Esophagus (tissue), 2 donors: Measurements from ENCODE around the gene OASL. TPM values are rescaled to one million over a fixed set of nuclear protein-coding genes. Genes with fewer than 3 reads are reported as not detected.

Source experiments
- H3K27ac ChIP-seq, 2 donors: one replicate each; pipeline ENCODE4 v1.5.1; 2013; ENCODE audit warnings: low read depth in 2 of 2, mild to moderate bottlenecking in 2 of 2, inconsistent platforms in 1 of 2, low read length in 1 of 2, moderate library complexity in 1 of 2
- H3K27me3 ChIP-seq, 2 donors: one replicate each; pipeline ENCODE4 v1.6.1; 2013; ENCODE audit warnings: low read length in 2 of 2, control low read depth in 1 of 2, mild to moderate bottlenecking in 1 of 2; ENCODE audit not compliant: insufficient read depth in 2 of 2, control insufficient read depth in 1 of 2
- H3K36me3 ChIP-seq, 2 donors: one replicate each; pipeline ENCODE4 v1.6.1; 2013; ENCODE audit warnings: low read length in 1 of 2; ENCODE audit not compliant: control insufficient read depth in 2 of 2, insufficient read depth in 2 of 2
- H3K4me1 ChIP-seq, 2 donors: one replicate each; pipeline ENCODE4 v1.6.1; 2013; ENCODE audit warnings: low read length in 1 of 2; ENCODE audit not compliant: control insufficient read depth in 2 of 2, insufficient read depth in 2 of 2
- H3K4me3 ChIP-seq, 2 donors: one replicate each; pipeline ENCODE4 v1.5.1; 2013; ENCODE audit warnings: low read length in 2 of 2, mild to moderate bottlenecking in 2 of 2, low read depth in 1 of 2, moderate library complexity in 1 of 2
- H3K9me3 ChIP-seq, 2 donors: one replicate each; pipeline ENCODE4 v1.6.1; 2013; ENCODE audit warnings: mild to moderate bottlenecking in 2 of 2, low read depth in 1 of 2, low read length in 1 of 2, moderate library complexity in 1 of 2; ENCODE audit not compliant: control insufficient read depth in 2 of 2, insufficient read depth in 1 of 2
- WGBS, 2 donors: extraction: QIAGEN DNeasy Blood & Tissue Kit; methylation state at CpG; one replicate each; pipeline ENCODE4 v1.1.7; 2013; 5-methylcytosine and 5-hydroxymethylcytosine counted together
- polyA plus RNA-seq, 2 donors: library from polyadenylated mRNA; stranded (reverse); fragments of 200-250 nt; gene quantifications; one replicate each; pipeline ENCODE4 v1.2.3, GENCODE V29; 2013
- donor health status: healthy with polysubstance abuse.
- donor health status: Bipolar disorder and iron deficiency.

OASL gene
- polyA plus RNA-seq, 2 donors = 0.90 to 1.9 TPM

DNA sequence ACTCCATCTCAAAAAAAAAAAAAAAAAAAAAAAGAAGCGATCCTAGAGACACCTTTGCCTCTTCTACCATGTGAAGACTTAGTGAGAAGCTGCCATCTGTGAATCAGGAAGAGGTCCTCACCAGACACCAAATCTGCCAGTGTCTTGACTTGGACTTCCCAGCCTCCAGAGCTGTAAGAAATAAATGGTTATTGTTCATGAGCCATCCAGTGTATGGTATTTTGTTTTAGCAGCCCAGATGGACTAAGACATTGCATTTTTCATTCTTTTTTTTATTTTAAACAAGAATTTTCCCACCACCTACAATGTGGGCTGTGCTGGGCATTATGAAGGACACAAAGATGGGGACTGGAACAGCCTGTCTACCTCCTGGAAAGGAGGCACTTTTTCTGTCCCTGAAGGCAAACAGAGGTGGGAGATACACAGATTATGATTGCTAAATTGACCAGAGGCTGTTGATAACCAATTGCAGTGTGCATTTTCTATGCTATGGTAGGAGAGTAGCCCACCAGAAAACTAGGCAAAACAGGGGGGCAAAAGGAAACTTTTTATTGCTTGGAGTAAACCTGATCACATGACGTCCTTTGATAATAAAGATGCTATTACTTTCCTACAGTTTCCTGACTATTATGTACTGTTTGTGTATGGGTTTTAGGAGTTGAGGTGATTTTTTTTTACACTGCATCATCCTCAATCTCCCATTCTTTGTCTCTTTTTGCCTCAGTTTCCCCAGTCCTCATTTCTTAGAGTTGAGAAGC is 20.0 kb downstream of the OASL start:
- no peaks in the 10 kb centered on the region for H3K27me3 ChIP-seq
- peaks cover 2 to 6% of the 10 kb centered on the region in 2 donors for H3K4me1 ChIP-seq
- no peaks in the 10 kb centered on the region for H3K9me3 ChIP-seq
- no peaks in the 10 kb centered on the region for H3K36me3 ChIP-seq
- no peak overlapping the region for H3K4me3 ChIP-seq
- WGBS, 2 donors = 85 to 90% methylated on average over 1 to 2 of the region's 2 CpGs
- H3K27ac ChIP-seq = no peak overlapping the region

DNA sequence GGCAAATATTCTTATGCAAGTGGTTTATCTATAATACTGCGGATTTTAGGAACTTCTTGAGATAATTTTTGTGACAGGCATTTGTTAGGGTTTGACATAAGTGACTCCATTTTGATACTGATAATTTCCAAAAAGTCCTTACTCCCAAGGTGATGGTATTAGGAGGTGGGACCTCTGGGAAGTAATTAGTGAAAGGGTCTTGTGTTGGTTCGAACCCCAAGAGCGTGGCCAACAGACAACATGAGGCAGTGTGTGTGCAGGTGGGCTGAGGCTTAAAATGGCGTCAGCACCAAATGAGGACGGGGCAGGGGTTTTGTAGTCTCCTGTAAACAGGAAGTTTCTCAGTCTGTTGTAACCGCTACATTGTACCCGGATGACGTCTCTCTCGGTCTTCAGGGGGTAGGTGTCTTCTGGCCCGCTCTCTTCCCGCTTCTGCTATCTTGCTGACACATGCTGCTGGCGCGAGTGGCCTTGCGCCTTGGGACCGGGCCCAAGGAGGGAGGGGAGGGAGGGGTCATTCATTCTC is 21.0 kb downstream of the OASL start:
- WGBS, 2 donors = 89 to 92% methylated on average over 15 of the region's 15 CpGs
- H3K36me3 ChIP-seq = peaks cover 0 to 1% of the 10 kb centered on the region in 2 donors
- H3K4me3 ChIP-seq = no peak overlapping the region
- H3K9me3 ChIP-seq = no peaks in the 10 kb centered on the region
- peaks cover 2 to 6% of the 10 kb centered on the region in 2 donors for H3K4me1 ChIP-seq
- H3K27me3 ChIP-seq = no peaks in the 10 kb centered on the region
- no peak overlapping the region for H3K27ac ChIP-seq

DNA sequence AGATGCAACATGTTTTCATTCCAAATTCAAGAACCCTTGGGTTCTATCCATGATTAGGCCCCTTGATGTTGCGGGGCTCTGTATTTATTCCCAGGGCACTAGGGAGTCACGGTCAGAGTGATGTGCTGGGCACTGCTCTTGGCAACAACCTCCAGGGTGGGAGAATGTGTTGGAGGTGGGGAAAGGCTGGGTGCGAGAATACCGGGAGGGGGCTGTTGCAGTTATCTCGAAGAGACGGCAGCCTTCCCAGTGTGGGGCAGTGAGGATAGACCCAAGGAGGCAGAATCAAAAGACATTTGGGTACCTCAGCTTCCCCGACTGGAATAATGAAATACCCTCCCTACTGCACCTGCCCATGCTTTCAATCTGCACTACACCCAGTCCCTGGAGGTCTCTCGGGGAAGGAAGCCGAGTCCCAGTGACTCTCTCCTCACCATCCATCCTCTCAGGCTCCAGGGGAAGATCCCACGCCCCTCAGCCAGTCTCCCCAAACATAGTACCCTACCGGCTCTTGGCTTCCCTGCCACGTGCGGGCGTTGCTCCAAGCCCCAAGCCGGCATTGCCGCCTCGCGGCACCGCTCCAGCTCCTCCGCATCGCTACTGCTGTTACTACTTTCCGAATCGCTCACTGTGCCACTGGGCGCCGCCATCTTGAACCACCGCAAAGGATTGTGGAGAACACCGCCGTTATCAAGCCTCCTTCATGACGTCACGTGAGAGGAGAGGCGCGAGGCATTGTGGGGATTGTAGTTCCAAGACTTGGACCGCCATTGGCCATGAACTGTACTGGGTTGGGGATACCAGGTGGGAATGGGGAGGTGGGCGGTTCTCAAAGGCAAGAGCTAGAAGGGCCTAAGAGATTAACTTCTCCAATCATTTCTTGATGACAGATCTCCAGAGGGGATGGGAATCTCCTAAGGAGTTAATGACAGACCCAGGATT is 22.9 kb downstream of the OASL start, which contains the start of gene C12orf43:
TSS of gene C12orf43 (minus strand) at position 663 of the 942 bp plus-strand sequence. CDS start at position 650, 13 bp downstream.
- Histone ChIP-seq H3K27me3 (no peaks in the 10 kb centered on the region), H3K4me1 (peaks cover 2 to 6% of the 10 kb centered on the region in 2 donors), H3K36me3 (peaks cover 2 to 4% of the 10 kb centered on the region in 2 donors), H3K4me3 (peak within 1 kb of the TSS; percentile 90 to 95), H3K9me3 (no peaks in the 10 kb centered on the region), H3K27ac (peak within 1 kb of the TSS; percentile 85 to 88)
- 1 to 2% methylated on average over 34 of the region's 34 CpGs for WGBS, 2 donors

DNA sequence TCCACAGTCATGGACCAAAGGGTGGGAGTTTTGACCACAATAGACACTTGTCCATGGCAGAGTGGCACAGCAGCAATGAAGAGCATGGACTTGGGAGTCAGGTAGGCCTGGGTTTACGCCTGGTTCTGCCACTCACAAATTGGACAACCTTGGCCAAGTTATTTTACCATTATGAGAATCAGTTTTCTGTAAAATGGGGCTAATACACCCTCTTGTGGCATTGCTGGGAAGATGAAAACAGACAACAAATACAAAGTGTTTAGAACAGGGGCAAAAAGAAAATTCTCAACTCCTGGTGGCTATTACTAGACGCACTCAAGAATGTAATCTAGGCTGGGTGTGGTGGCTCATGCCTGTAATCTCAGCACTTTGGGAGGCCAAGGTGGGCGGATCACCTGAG is 25.3 kb downstream of the OASL start:
- no peak overlapping the region for H3K4me3 ChIP-seq
- 83 to 87% methylated on average over 3 of the region's 3 CpGs for WGBS, 2 donors

DNA sequence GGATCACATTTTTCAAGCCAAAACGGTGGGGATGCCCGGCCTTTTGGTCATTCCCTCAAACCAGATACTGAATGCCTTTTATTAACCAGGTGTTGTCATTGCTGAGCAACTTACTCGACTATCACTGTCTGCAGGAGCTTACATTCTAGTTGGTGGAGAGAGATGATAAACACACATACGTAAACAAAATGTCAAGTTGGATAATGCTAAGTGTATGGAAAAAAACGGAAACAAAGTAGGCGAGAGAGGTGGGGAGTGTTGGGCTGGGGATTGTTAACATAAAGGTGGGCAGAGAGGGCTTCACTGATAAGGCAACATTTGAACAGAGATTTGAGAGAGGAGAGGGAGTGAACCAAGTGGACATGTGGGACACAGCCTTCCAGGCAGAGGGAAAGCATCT is 27.2 kb downstream of the OASL start:
- Histone ChIP-seq H3K36me3 (peaks cover 11 to 13% of the 10 kb centered on the region in 2 donors), H3K27ac (no peak overlapping the region), H3K4me1 (peaks cover 2 to 6% of the 10 kb centered on the region in 2 donors), H3K9me3 (no peaks in the 10 kb centered on the region), H3K4me3 (no peak overlapping the region), H3K27me3 (no peaks in the 10 kb centered on the region)
- 75 to 80% methylated on average over 6 of the region's 6 CpGs for WGBS, 2 donors

More for the DNA sequence above, 25.3 kb downstream of the OASL start:
- no peaks in the 10 kb centered on the region for H3K27me3 ChIP-seq
- H3K4me1 ChIP-seq = peaks cover 2 to 6% of the 10 kb centered on the region in 2 donors
- H3K27ac ChIP-seq = no peak overlapping the region
- peaks cover 8 to 9% of the 10 kb centered on the region in 2 donors for H3K36me3 ChIP-seq
- no peaks in the 10 kb centered on the region for H3K9me3 ChIP-seq

DNA sequence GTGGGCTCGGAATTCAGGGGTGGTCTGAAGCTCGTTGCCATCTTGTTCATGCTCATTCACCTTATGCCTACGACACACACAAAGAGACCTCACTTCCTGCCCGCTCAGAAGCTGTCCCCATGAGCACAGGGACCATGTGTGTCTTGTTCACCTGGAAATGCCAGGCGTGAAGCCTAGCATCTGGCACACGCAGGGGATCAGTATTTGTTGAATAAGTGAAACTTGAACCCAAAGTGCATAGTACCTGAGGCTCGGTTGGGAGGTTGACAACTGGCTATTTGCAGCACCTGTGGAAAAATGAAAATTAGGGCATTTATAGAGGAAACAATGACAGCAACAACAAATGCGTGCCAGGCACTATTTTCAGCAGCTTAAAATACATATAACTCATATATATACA is 28.2 kb downstream of the OASL start:
- Histone ChIP-seq H3K27me3 (no peaks in the 10 kb centered on the region), H3K4me3 (no peak overlapping the region), H3K4me1 (peaks cover 2 to 4% of the 10 kb centered on the region in 2 donors), H3K36me3 (peaks cover 11 to 13% of the 10 kb centered on the region in 2 donors), H3K27ac (no peak overlapping the region), H3K9me3 (no peaks in the 10 kb centered on the region)
- 91 to 93% methylated on average over 8 of the region's 8 CpGs for WGBS, 2 donors

DNA sequence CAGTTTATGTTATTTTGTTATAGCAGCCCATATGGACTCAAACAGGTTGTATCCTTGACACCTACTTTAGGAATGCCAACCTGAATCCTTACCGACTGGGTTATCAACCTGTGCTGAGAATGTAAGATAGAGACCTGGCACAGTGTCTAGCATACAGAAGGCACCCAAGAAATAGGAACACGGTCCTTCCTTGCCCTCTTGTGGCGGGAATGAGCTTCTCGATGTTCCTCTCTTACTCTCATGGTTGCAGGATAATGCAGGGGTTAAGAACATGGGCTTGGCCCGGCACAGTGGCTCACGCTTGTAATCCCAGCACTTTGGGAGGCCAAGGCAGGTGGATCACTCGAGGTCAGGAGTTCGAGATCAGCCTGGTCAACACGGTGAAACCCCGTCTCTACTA is 29.3 kb downstream of the OASL start:
- 51 to 61% methylated on average over 10 of the region's 10 CpGs for WGBS, 2 donors
- Histone ChIP-seq H3K27ac (peak overlapping the region in 1 of 2 donors; percentile 66), H3K9me3 (no peaks in the 10 kb centered on the region), H3K27me3 (no peaks in the 10 kb centered on the region), H3K36me3 (peaks cover 11 to 16% of the 10 kb centered on the region in 2 donors), H3K4me3 (no peak overlapping the region), H3K4me1 (no peaks in the 10 kb centered on the region)

DNA sequence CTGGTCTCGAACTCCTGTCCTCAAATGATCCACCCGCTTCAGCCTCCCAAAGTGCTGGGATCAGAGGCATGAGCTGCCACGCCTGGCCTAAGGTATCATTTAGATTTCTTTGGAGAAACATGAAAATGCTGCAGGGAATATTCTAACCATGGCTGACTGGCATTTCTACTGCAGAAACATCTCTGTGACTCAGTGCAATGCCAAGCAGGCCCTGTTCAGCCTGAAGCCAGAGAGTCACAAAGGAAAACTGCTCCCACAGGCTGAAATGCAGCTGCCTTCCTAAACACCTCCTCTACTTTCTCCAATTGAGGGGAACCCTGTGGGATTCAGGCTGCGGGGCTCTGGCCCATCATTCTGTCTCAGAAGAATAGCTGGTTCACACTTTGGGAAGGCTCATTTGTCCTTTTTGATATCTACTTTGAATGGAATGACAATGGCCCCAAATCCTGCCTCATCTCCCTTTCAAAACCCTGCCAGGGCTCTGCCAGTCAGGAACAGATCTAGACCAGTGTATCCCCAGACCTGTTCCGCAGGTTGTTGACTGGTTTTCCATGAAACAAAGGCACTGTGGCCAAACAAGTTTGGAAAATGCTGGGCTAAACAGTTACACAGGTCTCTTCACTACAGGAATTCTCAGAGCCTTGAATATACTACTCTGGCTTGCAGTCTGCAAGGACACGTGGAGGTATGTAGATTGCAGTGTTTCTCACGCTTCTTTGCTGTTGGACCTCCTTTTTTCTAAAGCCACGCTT is 30.5 kb downstream of the OASL start:
- WGBS, 2 donors = 81 to 85% methylated on average over 8 of the region's 8 CpGs

More for the DNA sequence above, 30.5 kb downstream of the OASL start:
- Histone ChIP-seq H3K27ac (peak overlapping the region; percentile 28 to 75), H3K36me3 (peaks cover 16 to 18% of the 10 kb centered on the region in 2 donors), H3K4me3 (no peak overlapping the region), H3K9me3 (no peaks in the 10 kb centered on the region), H3K4me1 (no peaks in the 10 kb centered on the region), H3K27me3 (no peaks in the 10 kb centered on the region)
